ENCODE measurements around the gene SOCS7.

The SOCS7 gene

DNA sequence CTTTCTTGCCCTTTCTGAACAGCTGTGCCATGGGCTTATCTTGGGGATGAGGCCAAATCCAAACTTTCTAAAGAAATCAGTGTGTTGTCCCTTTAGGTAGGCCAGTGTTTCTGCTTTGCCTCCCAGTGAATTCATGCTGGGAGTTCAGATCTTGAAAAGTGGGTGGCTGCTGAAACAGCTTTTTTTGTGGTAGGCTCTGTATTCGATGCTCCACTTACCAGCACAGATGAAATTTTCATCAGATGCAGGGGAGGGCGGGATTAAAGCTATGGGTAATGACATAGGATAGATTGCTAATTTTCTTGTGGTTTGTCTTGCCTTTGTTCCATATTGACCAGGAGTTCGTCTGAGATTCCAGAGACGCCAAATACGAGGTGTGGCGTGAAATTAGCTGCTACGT is 2.8 kb downstream of the SOCS7 start:
- peaks cover 15% of the 10 kb centered on the region for H3K27me3 ChIP-seq (ENCODE audit: insufficient read depth, insufficient read length)
- H3K36me3 ChIP-seq (ENCODE audit: insufficient read depth, insufficient read length, low read length), result no peaks in the 10 kb centered on the region
- no peak overlapping the region for H3K4me3 ChIP-seq (ENCODE audit: insufficient read length, low read depth)
- no peak for DNase-seq (ENCODE audit: low read depth, low spot score)
- TF ChIP-seq YY1 (IDR thresholded peaks at IDR 0.05; ENCODE audit: insufficient read depth, insufficient read length), result no peak
- TF ChIP-seq ZNF274 (IDR thresholded peaks at IDR 0.05; ENCODE audit: low read depth, low read length), result no peak
- no peak for TF ChIP-seq SUZ12 (IDR thresholded peaks at IDR 0.05; ENCODE audit: extremely low read depth, insufficient read depth, insufficient read length)
- no peak overlapping the region for H3K9ac ChIP-seq (ENCODE audit: insufficient read length, low read depth)
- no peaks in the 10 kb centered on the region for H3K9me3 ChIP-seq (ENCODE audit: insufficient read depth, low read length)
- H3K4me1 ChIP-seq (ENCODE audit: insufficient read depth, insufficient read length), result peaks cover 3% of the 10 kb centered on the region

DNA sequence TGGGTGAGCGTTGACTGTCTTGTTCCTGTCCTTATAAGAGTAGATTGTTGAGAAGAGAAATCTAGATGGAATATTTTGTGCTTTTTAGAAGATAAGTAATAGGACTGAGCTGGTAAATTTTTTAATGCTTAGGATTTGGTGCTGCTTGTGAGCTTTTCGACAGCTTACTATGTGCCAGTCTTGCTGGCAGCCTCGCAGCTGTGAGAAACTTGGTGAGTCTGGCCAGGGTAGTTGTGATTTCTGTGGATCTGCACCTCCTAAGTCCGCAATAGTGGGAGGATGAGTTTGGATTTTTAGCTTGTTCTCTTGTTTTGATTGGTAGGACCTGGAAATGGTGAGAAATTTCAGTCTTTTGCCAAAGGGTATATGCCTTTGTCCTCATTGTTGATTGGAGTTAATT is 3.6 kb downstream of the SOCS7 start:
- no peak overlapping the region for H3K4me3 ChIP-seq (ENCODE audit: insufficient read length, low read depth)
- peaks cover 15% of the 10 kb centered on the region for H3K27me3 ChIP-seq (ENCODE audit: insufficient read depth, insufficient read length)
- H3K9ac ChIP-seq (ENCODE audit: insufficient read length, low read depth), result no peak overlapping the region
- no peak for TF ChIP-seq YY1 (IDR thresholded peaks at IDR 0.05; ENCODE audit: insufficient read depth, insufficient read length)
- no peak for TF ChIP-seq SUZ12 (IDR thresholded peaks at IDR 0.05; ENCODE audit: extremely low read depth, insufficient read depth, insufficient read length)
- no peak for TF ChIP-seq ZNF274 (IDR thresholded peaks at IDR 0.05; ENCODE audit: low read depth, low read length)
- DNase-seq (ENCODE audit: low read depth, low spot score), result no peak
- no peaks in the 10 kb centered on the region for H3K36me3 ChIP-seq (ENCODE audit: insufficient read depth, insufficient read length, low read length)
- peaks cover 3% of the 10 kb centered on the region for H3K4me1 ChIP-seq (ENCODE audit: insufficient read depth, insufficient read length)
- H3K9me3 ChIP-seq (ENCODE audit: insufficient read depth, low read length), result no peaks in the 10 kb centered on the region

DNA sequence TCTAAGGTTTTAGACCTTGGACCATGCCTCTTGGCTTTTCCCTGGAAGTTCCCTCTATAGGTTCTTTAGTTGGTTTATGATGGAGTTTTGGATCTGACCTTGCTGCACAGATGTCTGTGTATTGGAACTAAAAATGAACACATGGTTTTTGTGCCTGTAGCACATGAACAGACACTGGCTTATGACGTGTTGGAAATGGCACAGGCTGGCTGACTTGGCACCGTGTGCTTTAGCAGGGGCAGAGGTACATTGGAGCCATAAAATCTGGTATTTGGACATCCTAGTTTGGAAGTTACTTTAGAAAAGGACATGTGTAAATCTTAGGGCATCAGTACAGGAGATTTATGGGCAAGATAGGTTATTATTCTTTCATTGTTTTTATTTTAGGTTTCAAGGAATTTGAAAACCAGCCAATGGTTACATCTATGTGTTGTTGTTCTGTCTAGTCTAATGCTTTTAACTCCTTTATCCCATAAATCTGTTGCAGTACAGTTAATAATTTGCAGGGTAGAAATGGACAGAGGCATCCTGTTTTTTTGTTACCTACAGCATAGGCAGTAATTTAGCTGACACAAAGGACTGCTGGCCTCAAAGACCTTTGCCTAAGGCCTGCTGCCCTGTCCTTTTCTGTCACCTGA is 6.0 kb downstream of the SOCS7 start:
- no peak overlapping the region for H3K4me3 ChIP-seq (ENCODE audit: insufficient read length, low read depth)
- H3K4me1 ChIP-seq (ENCODE audit: insufficient read depth, insufficient read length), result no peaks in the 10 kb centered on the region
- H3K9ac ChIP-seq (ENCODE audit: insufficient read length, low read depth), result no peak overlapping the region
- peaks cover 9% of the 10 kb centered on the region for H3K27me3 ChIP-seq (ENCODE audit: insufficient read depth, insufficient read length)
- no peak for DNase-seq (ENCODE audit: low read depth, low spot score)
- no peaks in the 10 kb centered on the region for H3K36me3 ChIP-seq (ENCODE audit: insufficient read depth, insufficient read length, low read length)
- H3K9me3 ChIP-seq (ENCODE audit: insufficient read depth, low read length), result no peaks in the 10 kb centered on the region
- TF ChIP-seq ZNF274 (IDR thresholded peaks at IDR 0.05; ENCODE audit: low read depth, low read length) (no peak), SUZ12 (IDR thresholded peaks at IDR 0.05; ENCODE audit: extremely low read depth, insufficient read depth, insufficient read length) (no peak), YY1 (IDR thresholded peaks at IDR 0.05; ENCODE audit: insufficient read depth, insufficient read length) (no peak)

DNA sequence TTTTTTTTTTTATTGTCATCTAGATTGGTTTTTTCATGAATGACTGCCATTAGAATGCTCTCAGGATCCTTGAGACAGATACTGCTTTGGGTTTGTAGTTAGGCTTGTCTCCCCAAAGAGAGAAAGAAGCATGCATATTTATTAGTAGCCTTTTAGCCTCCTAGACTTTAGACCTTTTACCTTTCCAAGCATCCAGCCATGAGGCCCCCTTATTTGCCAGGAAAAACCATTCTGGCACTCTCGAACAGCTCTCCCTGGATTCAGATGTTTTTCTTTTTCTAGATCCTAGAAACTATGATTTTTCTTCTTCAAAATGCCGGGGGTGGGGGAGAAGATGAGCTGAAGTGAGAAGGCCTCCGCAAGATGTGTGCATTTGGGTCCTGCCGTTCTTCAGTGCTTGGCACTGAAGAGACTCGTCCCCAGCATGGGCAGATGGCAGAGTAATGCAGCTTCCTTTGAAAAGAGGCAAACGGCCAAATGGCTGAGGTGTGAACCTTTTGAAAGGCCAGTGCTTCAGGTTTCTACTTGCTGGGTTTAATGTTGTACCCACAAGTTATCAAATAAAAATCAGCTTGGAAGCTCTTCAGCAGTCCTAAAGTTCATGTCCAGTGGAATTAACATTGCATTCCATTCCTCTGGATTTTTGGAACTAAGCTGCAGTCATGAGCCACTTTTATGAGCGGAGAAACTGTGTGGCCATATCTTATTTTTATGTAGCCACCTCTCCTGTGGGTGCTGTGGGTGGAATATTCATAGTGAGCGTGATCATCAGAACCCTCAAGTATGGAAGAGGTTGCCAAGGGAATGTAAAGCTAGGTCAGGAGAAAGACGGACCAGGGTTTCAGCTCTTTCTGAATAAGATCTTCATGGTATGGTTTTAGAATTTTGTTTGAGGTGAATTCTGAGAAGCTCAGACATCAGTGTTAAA is 7.2 kb downstream of the SOCS7 start:
- Histone ChIP-seq H3K4me3 (ENCODE audit: insufficient read length, low read depth) (no peak overlapping the region), H3K27me3 (ENCODE audit: insufficient read depth, insufficient read length) (no peaks in the 10 kb centered on the region), H3K9me3 (ENCODE audit: insufficient read depth, low read length) (no peaks in the 10 kb centered on the region), H3K36me3 (ENCODE audit: insufficient read depth, insufficient read length, low read length) (peaks cover 5% of the 10 kb centered on the region), H3K9ac (ENCODE audit: insufficient read length, low read depth) (no peak overlapping the region), H3K4me1 (ENCODE audit: insufficient read depth, insufficient read length) (no peaks in the 10 kb centered on the region)
- TF ChIP-seq YY1 (IDR thresholded peaks at IDR 0.05; ENCODE audit: insufficient read depth, insufficient read length) (no peak), ZNF274 (IDR thresholded peaks at IDR 0.05; ENCODE audit: low read depth, low read length) (no peak)
- no peak for DNase-seq (ENCODE audit: low read depth, low spot score)

DNA sequence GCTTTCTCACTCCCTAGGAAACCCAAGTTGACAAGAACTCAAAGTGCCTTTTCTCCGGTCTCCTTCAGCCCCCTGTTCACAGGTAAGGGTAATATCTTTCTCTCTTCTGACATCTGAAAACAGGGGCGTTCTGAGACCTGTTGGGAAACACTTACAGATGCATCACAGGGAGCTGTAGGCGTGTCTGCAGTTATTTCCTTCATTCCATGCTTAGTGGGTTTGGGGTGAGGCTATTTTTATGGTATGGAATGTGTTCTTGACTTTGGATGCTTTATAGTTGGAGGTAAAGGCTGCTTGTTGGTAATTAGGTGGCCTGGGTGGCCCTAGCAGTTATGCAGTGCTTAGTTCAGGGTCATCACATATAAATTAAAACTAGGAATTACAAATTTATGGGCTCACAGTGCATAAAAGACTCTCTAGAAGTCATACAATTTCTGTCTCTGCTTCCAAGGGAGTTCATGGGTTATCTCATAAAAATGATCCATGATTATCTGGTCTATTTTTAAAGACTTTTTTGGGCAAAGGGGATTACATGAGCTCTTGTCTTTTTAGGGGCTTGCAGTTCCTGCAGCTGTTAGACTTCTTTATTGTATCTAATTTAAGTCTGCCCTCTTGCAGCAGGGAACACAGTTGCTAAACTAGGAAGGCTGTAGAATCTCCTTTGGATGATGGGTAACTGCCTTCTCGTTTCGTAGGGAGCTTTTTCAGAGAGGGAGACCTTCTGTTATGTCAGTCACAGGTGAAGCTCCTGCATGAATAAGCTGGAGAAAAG is 10.2 kb downstream of the SOCS7 start:
- peaks cover 16% of the 10 kb centered on the region for H3K36me3 ChIP-seq (ENCODE audit: insufficient read depth, insufficient read length, low read length)
- no peaks in the 10 kb centered on the region for H3K27me3 ChIP-seq (ENCODE audit: insufficient read depth, insufficient read length)
- DNase-seq (ENCODE audit: low read depth, low spot score), result no peak
- no peak overlapping the region for H3K9ac ChIP-seq (ENCODE audit: insufficient read length, low read depth)
- no peak for TF ChIP-seq SUZ12 (IDR thresholded peaks at IDR 0.05; ENCODE audit: extremely low read depth, insufficient read depth, insufficient read length)
- no peak for TF ChIP-seq YY1 (IDR thresholded peaks at IDR 0.05; ENCODE audit: insufficient read depth, insufficient read length)
- no peak for TF ChIP-seq ZNF274 (IDR thresholded peaks at IDR 0.05; ENCODE audit: low read depth, low read length)
- peaks cover 3% of the 10 kb centered on the region for H3K4me1 ChIP-seq (ENCODE audit: insufficient read depth, insufficient read length)
- no peaks in the 10 kb centered on the region for H3K9me3 ChIP-seq (ENCODE audit: insufficient read depth, low read length)
- no peak overlapping the region for H3K4me3 ChIP-seq (ENCODE audit: insufficient read length, low read depth)

DNA sequence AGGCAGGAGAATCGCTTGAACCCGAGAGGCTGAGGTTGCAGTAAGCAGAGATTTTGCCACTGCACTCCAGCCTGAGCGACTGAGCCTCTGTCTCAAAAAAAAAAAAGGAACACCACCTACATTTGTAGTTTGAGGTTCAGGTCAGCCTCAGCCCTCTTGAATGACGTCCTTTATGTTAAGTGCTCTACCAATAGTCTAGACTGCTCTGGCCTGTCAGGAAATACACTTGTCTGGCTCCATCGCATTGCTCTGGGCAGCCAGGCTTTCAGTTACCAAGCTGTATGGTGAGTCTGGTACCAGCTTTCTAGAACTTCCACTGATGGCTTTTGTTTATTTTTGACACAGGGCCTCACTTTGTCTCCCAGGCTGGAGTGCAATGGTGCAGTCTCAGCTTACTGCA is 11.4 kb downstream of the SOCS7 start:
- Histone ChIP-seq H3K4me1 (ENCODE audit: insufficient read depth, insufficient read length) (peaks cover 3% of the 10 kb centered on the region), H3K9me3 (ENCODE audit: insufficient read depth, low read length) (no peaks in the 10 kb centered on the region), H3K9ac (ENCODE audit: insufficient read length, low read depth) (no peak overlapping the region), H3K36me3 (ENCODE audit: insufficient read depth, insufficient read length, low read length) (peaks cover 24% of the 10 kb centered on the region), H3K27me3 (ENCODE audit: insufficient read depth, insufficient read length) (no peaks in the 10 kb centered on the region), H3K4me3 (ENCODE audit: insufficient read length, low read depth) (no peak overlapping the region)
- DNase-seq (ENCODE audit: low read depth, low spot score), result no peak
- no peak for TF ChIP-seq ZNF274 (IDR thresholded peaks at IDR 0.05; ENCODE audit: low read depth, low read length)
- no peak for TF ChIP-seq SUZ12 (IDR thresholded peaks at IDR 0.05; ENCODE audit: extremely low read depth, insufficient read depth, insufficient read length)
- no peak for TF ChIP-seq YY1 (IDR thresholded peaks at IDR 0.05; ENCODE audit: insufficient read depth, insufficient read length)

DNA sequence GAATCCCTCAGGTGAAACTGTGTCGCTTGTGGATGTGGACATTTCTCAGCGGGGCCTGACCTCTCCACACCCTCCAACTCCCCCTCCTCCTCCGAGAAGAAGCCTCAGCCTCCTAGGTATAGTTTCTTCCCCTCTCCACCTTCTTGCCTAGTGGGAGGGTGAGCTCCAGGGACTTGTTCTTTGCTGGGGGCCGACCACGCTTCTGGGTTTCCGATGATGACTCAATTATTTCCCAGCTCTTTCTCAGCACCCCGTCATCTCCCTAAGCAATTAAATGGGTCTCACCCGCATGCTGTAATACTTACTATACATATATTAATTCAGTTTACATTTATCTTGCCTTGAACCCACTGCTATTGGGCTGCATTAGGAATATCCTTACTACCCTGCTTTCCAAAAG is 13.1 kb downstream of the SOCS7 start:
- TF ChIP-seq YY1 (IDR thresholded peaks at IDR 0.05; ENCODE audit: insufficient read depth, insufficient read length), result no peak
- no peak for TF ChIP-seq ZNF274 (IDR thresholded peaks at IDR 0.05; ENCODE audit: low read depth, low read length)
- TF ChIP-seq SUZ12 (IDR thresholded peaks at IDR 0.05; ENCODE audit: extremely low read depth, insufficient read depth, insufficient read length), result no peak
- H3K4me3 ChIP-seq (ENCODE audit: insufficient read length, low read depth), result no peak overlapping the region
- DNase-seq (ENCODE audit: low read depth, low spot score), result no peak
- H3K4me1 ChIP-seq (ENCODE audit: insufficient read depth, insufficient read length), result peaks cover 3% of the 10 kb centered on the region
- H3K27me3 ChIP-seq (ENCODE audit: insufficient read depth, insufficient read length), result no peaks in the 10 kb centered on the region
- H3K36me3 ChIP-seq (ENCODE audit: insufficient read depth, insufficient read length, low read length), result peaks cover 35% of the 10 kb centered on the region
- H3K9me3 ChIP-seq (ENCODE audit: insufficient read depth, low read length), result no peaks in the 10 kb centered on the region
- H3K9ac ChIP-seq (ENCODE audit: insufficient read length, low read depth), result no peak overlapping the region

All from NT2/D1 (cell line).